HG03039 (cell line): ENCODE results near the gene MBTPS1.

Source experiments
- ATAC-seq: cut with Tn5 transposase; IDR thresholded peaks from one replicate; pipeline ENCODE4 v1.9.1; 2021; ENCODE audit warnings: mild to moderate bottlenecking, moderate library complexity; ENCODE audit not compliant: unreplicated experiment

Gene MBTPS1

DNA sequence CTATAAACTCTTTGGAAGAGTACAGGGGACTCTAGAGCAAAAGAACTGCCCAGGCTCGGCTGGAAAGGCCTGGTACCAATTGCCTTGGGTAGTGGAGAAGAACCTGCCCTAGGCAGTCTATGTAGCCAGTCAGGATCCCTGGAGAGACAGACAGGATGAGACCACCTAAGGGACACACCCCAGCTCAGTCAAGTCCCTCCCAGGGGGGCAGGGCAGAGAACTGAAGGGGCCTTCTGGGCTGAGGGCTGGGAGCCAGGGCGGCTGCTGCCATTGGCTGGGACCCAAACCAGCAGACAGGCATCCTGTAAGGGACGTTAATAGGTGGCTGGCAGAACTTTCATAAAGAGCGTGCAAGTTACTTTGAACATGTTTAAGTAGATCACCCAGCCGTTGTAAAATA lies 61.4 kb downstream of the MBTPS1 start:
- no peak for ATAC-seq

DNA sequence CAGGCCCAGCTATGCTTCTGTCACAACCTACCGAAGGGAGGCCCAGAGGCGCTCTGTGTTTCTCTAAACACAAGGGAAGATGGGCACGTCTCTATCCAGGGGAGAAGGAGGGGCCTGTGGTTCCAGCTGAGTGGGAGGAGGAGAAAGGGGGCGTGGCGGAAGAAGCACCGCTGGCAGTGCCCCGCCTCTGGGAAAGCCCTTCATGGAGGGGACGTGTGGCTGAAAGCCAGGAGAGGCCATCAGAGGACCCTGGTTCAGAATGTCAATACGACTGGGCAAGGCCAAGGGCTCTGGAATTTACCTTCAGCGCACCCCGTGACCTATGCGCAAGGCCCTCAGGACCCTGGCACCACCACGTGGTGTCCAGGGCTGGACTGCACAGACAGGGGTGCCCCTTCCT lies 61.8 kb downstream of the MBTPS1 start:
- ATAC-seq, result no peak

- no peak for ATAC-seq
Observed at GRCh38 chr16:84054271-84054670, 62.5 kb downstream of the MBTPS1 start.

GRCh38 chr16:84053237-84053636 lies 63.5 kb downstream of the MBTPS1 start:
- ATAC-seq, result no peak

- ATAC-seq, result no peak
Observed at GRCh38 chr16:84052071-84052622, 64.6 kb downstream of the MBTPS1 start.

DNA sequence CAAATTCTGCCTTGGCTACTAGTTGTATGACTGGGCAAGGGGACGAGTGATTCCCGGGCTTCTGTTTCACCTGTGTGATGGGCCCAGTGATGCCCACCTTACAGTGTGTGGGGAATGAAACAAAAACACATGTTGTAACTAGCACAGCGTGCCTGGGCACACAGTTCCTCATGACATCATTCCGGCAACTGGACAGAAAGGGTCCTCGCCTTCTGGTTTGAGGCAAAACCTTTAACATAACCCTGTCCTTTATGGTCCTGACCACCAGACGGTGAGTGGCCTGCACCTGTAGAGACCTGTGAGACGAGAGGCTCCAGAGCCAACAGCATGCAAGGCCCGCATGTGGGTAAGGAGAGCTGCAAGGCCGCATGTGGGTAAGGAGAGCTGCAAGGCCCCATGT lies 66.4 kb downstream of the MBTPS1 start:
- ATAC-seq, result no peak

GRCh38 chr16:84049403-84050060 lies 67.2 kb downstream of the MBTPS1 start:
- ATAC-seq, result no peak

- ATAC-seq, result no peak
Observed at GRCh38 chr16:84048871-84049270, 67.9 kb downstream of the MBTPS1 start.

DNA sequence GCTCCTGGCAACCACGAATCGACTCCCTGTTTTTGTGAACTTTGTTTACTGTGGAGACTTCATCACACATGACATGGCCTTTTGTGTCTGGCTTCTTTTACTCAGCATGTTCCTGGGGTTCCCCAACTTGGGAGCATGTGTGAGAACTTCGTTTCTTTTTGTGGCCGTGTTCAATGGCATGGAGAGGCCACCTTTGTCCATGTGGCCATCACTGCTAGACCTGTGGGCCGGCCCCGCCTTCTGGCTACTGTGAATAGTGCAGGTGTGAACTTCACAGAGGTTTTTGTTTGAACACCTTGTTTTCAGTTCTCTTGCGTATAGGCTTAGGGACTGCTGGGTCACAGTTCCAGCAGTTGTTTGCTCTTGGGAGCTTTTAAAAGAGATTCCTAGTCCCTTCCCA lies 68.5 kb downstream of the MBTPS1 start:
- ATAC-seq, result no peak

GRCh38 chr16:84047626-84048025 lies 69.1 kb downstream of the MBTPS1 start:
- no peak for ATAC-seq

- ATAC-seq, result no peak
Observed at GRCh38 chr16:84047206-84047605, 69.5 kb downstream of the MBTPS1 start.

- ATAC-seq, result no peak
Observed at GRCh38 chr16:84045818-84046470, 70.8 kb downstream of the MBTPS1 start.

- no peak for ATAC-seq
Observed at GRCh38 chr16:84045001-84045817, 71.5 kb downstream of the MBTPS1 start.

DNA sequence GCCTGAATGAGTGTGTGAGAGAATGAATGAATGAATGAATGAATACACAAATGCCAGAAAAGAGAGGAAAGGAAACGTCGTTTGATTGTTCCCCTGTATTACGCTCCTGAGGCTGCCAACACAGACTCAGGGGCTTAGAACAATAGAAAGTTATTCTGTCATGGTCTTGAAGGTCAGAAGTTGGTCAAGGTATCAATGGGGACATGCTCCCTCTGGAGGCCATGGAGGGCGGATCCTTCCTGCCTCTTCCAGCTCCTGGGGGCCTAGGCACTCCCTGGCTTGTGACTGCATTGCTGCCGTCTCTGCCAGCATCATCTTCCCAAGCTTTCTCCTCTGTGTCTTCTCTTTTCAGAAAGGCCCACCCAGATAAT lies 72.6 kb downstream of the MBTPS1 start:
- no peak for ATAC-seq

- ATAC-seq, result no peak
Observed at GRCh38 chr16:84043486-84044117, 73.1 kb downstream of the MBTPS1 start.

DNA sequence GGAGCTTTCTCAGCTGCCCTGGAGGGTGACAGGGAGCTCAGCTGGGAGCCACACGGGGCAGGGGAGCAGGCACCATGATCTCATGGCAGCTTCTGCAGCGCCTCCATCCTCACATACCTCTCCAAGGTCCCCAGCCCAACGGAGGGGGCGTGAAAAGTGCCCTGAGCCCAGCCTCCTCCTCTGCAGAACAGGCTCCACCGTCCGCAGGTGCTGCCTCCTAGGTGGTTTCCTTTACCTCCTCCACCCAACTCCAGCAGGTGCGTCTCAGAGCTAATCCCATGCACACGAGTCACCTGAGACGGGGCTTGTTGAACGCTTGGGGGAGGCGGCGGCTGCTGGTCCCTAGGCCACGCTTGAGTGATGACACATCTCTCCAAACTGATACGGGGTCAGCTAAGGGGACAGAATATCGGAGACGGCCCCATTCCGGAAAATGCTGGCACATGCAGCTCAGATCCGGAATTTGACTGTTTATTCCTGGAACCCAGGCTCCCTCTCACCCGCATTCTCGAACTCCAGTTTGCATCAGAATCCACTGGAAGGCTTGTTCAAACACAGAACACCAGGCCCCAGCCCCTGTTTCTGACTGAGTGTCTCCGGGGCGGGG lies 73.8 kb downstream of the MBTPS1 start:
- ATAC-seq, result no peak

GRCh38 chr16:84042308-84042878 lies 74.3 kb downstream of the MBTPS1 start, which contains the start of gene SLC38A8:
SLC38A8 (minus strand) TSS chr16:84042795; CDS start chr16:84042157, 638 bp downstream.
- no peak for ATAC-seq

GRCh38 chr16:84041881-84042280 lies 74.9 kb downstream of the MBTPS1 start:
- ATAC-seq, result no peak

GRCh38 chr16:84040823-84041820 lies 75.6 kb downstream of the MBTPS1 start:
- ATAC-seq, result no peak
